Breast epithelium (tissue), 4 donors: ENCODE measurements around the gene JMJD1C. TPM values are rescaled to one million over a fixed set of nuclear protein-coding genes. Genes with fewer than 3 reads are reported as not detected.
A peak's percentile ranks its signal among the peaks of the same experiment; 100 is the strongest.
"Not testable (repeated sequence)": the region's sequence is repeated elsewhere in the genome, so short reads cannot be mapped to it uniquely, and the experiment has no call there.

ENCODE experiments used
- DNase-seq, 2 donors: peaks; one replicate each; pipeline ENCODE4 v3.0.0-alpha.2; 2019; ENCODE audit warnings: low spot score in 2 of 2
- H3K27ac ChIP-seq, 2 donors: fragments of 200-600 bp; sonication (generic) in 1 of 2; one replicate each; pipeline ENCODE4 v1.5.1; 2016 to 2019; ENCODE audit warnings: mild to moderate bottlenecking in 1 of 2
- H3K27me3 ChIP-seq, 2 donors: fragments of 200-600 bp; sonication (generic) in 1 of 2; one replicate each; pipeline versions ENCODE4 v1.5.1 to v1.6.0; 2017 to 2019; ENCODE audit warnings: control low read depth in 1 of 2, mild to moderate bottlenecking in 1 of 2
- H3K36me3 ChIP-seq: fragments of 200-600 bp; one replicate; pipeline ENCODE4 v1.5.1; 2019
- H3K4me1 ChIP-seq, 2 donors: fragments of 200-600 bp; sonication (generic); one replicate each; pipeline ENCODE4 v1.5.1; 2016 to 2019; ENCODE audit warnings: control low read depth in 1 of 2
- H3K4me3 ChIP-seq, 3 donors: fragments of 200-600 bp; sonication (generic); 1 replicate in 2 of 3; 2 replicates in 1 of 3; pipeline ENCODE4 v1.5.1; 2016 to 2019; ENCODE audit warnings: mild to moderate bottlenecking in 3 of 3, moderate library complexity in 2 of 3
- H3K9me3 ChIP-seq, 2 donors: fragments of 200-600 bp; sonication (generic) in 1 of 2; one replicate each; pipeline ENCODE4 v1.5.1; 2016 to 2019; ENCODE audit warnings: control low read depth in 1 of 2
- CTCF ChIP-seq, 3 donors: fragments of 450-650 bp; IDR thresholded peaks; one replicate each; pipeline ENCODE4 v1.5.1; 2016 to 2017; ENCODE audit warnings: antibody characterized with exemption in 3 of 3, mild to moderate bottlenecking in 3 of 3, moderate library complexity in 3 of 3
- POLR2A ChIP-seq: fragments of 450-650 bp; IDR thresholded peaks from one replicate; pipeline ENCODE4 v1.6.1; 2016; ENCODE audit warnings: antibody characterized with exemption, mild to moderate bottlenecking, moderate library complexity
- POLR2AphosphoS5 ChIP-seq, 3 donors: sonication (generic); formaldehyde crosslinking; IDR thresholded peaks; one replicate each; pipeline ENCODE4 v1.6.1; 2017; ENCODE audit warnings: antibody characterized with exemption in 3 of 3
- intact Hi-C: fragments of 100-400 bp; cut with DNase I; formaldehyde crosslinking; loops from one replicate; pipeline ENCODE4 v1.15.1; 2023; ENCODE audit warnings: low total_unique reads
- total RNA-seq, 3 donors: library from RNA; depleted of rRNA; stranded (reverse); fragments of >200 nt; gene quantifications; one replicate each; pipeline ENCODE4 v1.1.0, GENCODE V29; 2016

Gene JMJD1C
- total RNA-seq, 3 donors from 2014 or later = 134 to 327 (median 162) TPM

DNA sequence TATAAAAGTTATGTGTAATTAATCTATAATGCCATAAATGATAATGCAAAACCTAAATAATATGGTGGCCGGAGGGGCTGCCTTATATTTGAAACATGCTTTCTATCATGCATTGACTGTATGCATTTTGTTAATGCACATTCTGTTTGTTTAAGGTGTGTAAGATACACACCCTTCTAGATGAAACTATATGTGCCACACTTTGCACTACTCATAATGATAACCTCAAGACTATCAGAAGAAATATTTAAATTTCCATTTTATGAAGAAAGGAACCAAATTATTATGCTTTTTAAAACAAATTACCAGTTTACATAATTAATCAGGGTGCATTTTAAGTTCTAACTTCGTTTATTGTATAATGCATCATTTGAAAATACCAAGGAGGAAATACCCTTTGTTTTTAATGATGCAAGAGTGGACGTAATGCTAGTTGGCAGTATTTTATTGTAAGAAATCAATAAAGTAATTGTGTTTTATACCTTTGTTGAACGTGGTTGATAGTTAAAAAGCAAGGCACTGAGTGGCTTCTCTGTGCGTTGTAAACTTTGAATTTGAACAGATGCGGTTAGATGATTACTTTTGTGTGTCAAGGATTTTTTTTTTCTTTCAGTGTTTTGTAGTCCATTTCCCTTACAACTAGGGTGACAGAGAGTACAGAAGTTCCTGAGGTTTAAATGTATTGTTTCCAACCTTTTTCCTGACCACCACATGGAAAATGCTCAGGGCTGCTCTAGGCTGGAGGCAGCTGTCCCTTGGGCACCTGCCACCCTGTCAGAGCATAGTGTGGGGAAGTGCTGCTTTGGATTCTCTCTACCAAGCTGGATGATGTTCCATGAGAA lies 311.0 kb downstream of the JMJD1C start:
- H3K9me3 ChIP-seq = no peaks in the 10 kb centered on the region
- DNase-seq = no peak
- H3K27me3 ChIP-seq = no peaks in the 10 kb centered on the region
- H3K27ac ChIP-seq = peak overlapping the region; percentile 56 to 73
- intact Hi-C loops = no loop called here
- H3K36me3 ChIP-seq = no peaks in the 10 kb centered on the region
- peaks cover 0 to 8% of the 10 kb centered on the region in 2 donors for H3K4me1 ChIP-seq
- no peak overlapping the region for H3K4me3 ChIP-seq
- no peak for TF ChIP-seq CTCF (IDR thresholded peaks at IDR 0.05)
- no peak for TF ChIP-seq POLR2AphosphoS5 (IDR thresholded peaks at IDR 0.05)
- TF ChIP-seq POLR2A = no peak

GRCh38 chr10:63153868-63154545 lies 311.8 kb downstream of the JMJD1C start:
- intact Hi-C loops, H3K27me3 ChIP-seq, H3K36me3 ChIP-seq, H3K4me3 ChIP-seq, H3K9me3 ChIP-seq, H3K4me1 ChIP-seq: not testable (repeated sequence)
- DNase-seq = peak in 1 of 2 donors; percentile 62
- peak overlapping the region; percentile 48 to 73 for H3K27ac ChIP-seq

GRCh38 chr10:63150745-63151144 lies 315.0 kb downstream of the JMJD1C start:
- Histone ChIP-seq H3K4me3 (no peak overlapping the region), H3K27me3 (no peaks in the 10 kb centered on the region), H3K27ac (no peak overlapping the region), H3K4me1 (peaks cover 0 to 7% of the 10 kb centered on the region in 2 donors), H3K9me3 (no peaks in the 10 kb centered on the region), H3K36me3 (no peaks in the 10 kb centered on the region)
- intact Hi-C loops = no loop called here
- TF ChIP-seq POLR2A (no peak), POLR2AphosphoS5 (IDR thresholded peaks at IDR 0.05) (no peak), CTCF (IDR thresholded peaks at IDR 0.05) (no peak)
- no peak for DNase-seq

DNA sequence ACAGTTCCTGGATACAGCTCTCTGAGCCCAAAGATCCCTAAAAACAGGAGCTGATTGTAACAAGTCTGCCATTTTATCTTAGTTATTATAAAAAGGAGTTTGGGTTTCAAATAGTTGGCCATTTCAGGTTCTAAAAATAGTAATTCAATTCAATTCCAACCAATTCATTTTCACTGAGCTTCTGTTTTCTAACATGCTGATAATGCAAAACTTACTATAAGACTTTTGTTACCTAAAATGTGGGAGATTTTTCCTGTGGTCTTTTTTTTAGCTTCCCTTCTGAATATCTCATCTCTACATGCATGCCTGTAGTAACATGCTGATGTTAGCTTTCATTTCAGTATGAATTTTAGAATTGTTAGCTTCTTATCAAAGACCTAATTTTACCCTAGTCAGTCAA lies 319.3 kb downstream of the JMJD1C start:
- Histone ChIP-seq H3K4me3 (no peak overlapping the region), H3K36me3 (no peaks in the 10 kb centered on the region), H3K27ac (no peak overlapping the region), H3K27me3 (no peaks in the 10 kb centered on the region), H3K4me1 (no peaks in the 10 kb centered on the region), H3K9me3 (no peaks in the 10 kb centered on the region)
- intact Hi-C loops = no loop called here
- TF ChIP-seq POLR2AphosphoS5 (IDR thresholded peaks at IDR 0.05) (no peak), POLR2A (no peak), CTCF (IDR thresholded peaks at IDR 0.05) (no peak)
- DNase-seq = no peak

- no peaks in the 10 kb centered on the region for H3K27me3 ChIP-seq
- H3K27ac ChIP-seq = peak overlapping the region in 1 of 2 donors; percentile 25
- H3K4me1 ChIP-seq = no peaks in the 10 kb centered on the region
- intact Hi-C loops = no loop called here
- no peaks in the 10 kb centered on the region for H3K9me3 ChIP-seq
- H3K36me3 ChIP-seq = no peaks in the 10 kb centered on the region
- no peak overlapping the region for H3K4me3 ChIP-seq
- TF ChIP-seq POLR2AphosphoS5 (IDR thresholded peaks at IDR 0.05) (no peak), CTCF (IDR thresholded peaks at IDR 0.05) (no peak), POLR2A (no peak)
- DNase-seq = no peak
These were observed 320.0 kb downstream of the JMJD1C start for GRCh38 chr10:63145782-63146181.
